GM08714 (cell line): ENCODE results near the gene NUDT1.

ENCODE experiments used
- H3K4me3 ChIP-seq: fragments of 200-500 bp; sonication (Bioruptor generic); 2 replicates; pipeline ENCODE4 v1.5.1; 2014; ENCODE audit warnings: mild to moderate bottlenecking, low read length, inconsistent platforms
- ZNF274 ChIP-seq: IDR thresholded peaks from 2 replicates; pipeline ENCODE4 v1.6.1; 2012; ENCODE audit warnings: mild to moderate bottlenecking, low read depth, low read length

NUDT1 gene

DNA sequence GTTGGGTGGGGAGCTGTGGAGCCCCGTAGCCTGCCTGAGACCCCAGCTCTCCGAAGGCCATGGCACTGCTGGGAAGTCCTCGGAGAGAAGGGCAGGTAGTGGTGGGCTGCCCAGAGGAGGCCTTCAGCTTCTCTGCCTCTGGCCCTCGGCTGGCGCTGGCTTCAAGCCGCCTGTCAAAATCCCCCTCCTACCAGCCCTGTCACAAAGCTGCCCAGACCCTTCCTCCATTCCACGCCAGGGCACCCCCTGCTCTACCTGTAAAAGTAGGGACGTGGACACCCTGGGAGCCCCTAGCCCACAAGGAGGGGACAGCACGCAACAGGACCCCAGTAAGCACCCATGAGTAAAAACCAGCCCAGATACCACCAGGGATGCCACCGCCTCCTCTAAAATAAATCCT, 40.9 kb upstream of the NUDT1 start:
- no peak overlapping the region for H3K4me3 ChIP-seq
- TF ChIP-seq ZNF274, result no peak

DNA sequence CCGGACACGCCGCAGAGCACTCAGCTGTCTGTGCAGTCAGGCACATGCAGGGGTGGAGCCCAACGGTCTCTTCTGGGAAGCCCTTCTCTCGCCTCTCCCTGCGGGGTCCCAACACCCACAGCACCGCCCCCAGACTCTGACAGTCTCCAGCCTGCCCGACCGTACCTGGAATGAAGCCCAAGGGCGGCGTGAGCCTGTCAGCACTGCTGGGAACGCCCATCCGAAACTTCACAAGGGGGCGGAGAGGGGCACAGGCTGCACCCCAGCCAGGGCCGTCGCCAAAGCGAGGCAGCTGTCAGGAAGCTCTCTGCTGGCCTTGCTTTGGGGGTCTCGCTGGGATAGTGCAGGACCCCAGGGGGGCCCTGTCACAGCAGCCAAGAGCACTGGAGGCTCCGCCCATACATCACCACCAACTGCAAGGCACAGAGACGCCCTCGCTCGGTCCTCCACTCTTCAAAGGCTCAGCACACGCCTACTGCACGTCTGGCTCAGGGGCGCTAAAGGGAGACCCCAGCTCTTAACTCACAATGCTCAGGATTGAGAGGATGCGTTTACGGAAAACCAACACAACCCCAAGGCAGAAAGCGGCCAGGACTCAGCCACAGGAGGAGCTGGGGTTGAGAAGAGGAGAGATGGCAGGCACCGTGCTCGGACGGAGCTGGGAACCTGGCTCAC, 40.2 kb upstream of the NUDT1 start:
- no peak for TF ChIP-seq ZNF274
- H3K4me3 ChIP-seq, result no peak overlapping the region

DNA sequence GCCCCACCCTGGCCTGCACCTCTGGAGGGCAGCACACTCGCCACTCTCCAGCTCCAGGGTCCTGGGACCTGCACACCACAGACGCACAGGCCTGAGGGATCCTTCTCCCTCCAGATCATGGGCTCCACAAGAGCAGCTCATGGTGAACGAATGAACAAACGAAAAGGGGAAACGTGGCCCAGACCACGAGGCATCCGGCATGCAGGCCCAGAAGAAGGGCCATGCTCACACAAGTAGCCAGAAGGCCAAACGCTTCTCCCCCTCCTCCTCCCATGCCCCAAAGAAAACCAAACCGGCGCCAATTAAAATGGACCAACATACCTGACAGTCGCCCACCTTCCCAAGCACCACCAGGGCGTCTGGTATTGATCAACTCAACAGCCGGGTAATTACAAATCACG, 39.7 kb upstream of the NUDT1 start:
- no peak overlapping the region for H3K4me3 ChIP-seq
- TF ChIP-seq ZNF274, result no peak

DNA sequence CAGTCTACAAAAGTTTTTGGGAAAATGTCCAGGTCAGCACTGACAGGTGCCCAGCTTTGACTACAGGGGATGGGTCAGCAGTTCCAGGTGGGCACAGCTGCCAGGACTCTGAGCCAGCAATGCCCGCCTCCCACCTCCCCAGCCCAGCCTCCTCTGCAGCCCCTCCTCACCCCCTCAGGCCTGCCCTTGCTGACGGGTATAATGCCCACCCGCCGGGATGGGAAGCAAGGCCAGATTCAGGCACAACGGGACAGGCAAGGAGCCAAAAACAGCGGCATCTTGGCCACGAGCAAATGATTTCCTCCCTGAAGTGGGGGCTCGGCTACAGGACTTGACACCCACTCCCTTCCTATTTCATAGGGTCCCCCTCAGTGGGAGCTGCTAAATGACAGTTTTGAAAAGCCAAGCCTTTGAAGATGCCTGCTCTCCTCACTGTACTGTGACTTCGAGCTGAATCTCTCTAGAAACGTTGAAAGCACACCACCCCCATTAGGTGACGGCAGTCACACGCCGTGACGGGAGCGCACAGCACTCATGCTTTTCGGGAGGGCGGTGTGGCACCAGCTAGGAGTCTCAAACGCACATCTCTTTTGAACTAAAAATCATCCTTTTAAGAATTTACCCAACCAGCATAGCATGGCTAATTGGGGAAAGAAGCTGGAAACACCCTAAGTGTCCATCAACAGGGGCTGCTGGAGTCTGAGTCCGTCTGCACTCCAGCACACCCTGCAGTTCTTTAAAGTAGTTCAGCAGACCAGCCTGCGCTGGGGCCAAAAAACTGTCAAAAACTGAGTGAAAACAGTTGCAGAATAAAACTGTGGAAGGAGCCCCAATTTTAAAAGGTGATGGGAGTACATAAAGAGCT, 38.9 kb upstream of the NUDT1 start:
- H3K4me3 ChIP-seq, result no peak overlapping the region
- TF ChIP-seq ZNF274, result no peak

DNA sequence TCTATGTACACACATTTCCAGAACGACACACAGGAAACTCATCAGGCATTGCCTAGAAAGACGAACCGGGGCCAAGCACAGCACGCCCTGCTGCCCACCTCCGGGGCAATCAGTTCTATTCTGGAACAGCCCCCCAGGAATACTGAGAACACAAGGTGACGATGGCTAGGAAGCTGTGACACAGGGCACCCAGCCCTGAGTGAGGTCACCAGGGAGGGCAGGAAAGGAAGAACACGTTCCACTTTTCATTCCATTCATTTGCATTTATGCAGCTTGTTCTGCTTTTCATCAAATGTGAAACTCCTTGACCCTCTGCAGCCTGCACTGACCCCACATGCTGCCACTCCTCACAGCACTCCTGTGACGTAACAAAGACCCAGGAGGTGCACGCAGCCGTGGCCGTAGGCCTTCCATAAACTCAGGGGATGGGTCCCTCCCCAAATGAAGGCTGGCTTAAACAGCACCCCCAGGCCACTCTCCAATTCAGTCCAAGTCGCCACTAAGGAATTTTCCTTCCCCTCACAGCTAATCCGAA, 38.2 kb upstream of the NUDT1 start:
- no peak overlapping the region for H3K4me3 ChIP-seq
- no peak for TF ChIP-seq ZNF274

DNA sequence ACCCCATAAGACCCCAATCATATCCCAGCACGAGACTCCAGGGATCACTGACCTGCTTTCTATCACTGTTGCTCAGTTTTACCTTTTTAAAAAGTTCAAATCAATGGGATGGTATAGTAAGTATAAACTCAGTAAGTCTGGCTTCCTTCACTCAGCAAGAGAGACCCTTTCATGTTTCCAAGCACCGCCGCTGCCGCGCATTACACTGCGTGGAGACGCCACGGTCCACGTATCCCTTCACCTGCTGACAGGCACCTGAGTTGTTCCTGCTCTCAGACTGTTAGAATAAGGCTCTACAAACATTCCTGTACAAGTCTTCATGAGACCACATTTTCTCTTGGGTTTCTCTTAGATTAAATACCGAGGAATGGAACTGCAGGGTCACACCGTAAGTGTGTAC, 37.6 kb upstream of the NUDT1 start:
- no peak for TF ChIP-seq ZNF274
- H3K4me3 ChIP-seq, result no peak overlapping the region

DNA sequence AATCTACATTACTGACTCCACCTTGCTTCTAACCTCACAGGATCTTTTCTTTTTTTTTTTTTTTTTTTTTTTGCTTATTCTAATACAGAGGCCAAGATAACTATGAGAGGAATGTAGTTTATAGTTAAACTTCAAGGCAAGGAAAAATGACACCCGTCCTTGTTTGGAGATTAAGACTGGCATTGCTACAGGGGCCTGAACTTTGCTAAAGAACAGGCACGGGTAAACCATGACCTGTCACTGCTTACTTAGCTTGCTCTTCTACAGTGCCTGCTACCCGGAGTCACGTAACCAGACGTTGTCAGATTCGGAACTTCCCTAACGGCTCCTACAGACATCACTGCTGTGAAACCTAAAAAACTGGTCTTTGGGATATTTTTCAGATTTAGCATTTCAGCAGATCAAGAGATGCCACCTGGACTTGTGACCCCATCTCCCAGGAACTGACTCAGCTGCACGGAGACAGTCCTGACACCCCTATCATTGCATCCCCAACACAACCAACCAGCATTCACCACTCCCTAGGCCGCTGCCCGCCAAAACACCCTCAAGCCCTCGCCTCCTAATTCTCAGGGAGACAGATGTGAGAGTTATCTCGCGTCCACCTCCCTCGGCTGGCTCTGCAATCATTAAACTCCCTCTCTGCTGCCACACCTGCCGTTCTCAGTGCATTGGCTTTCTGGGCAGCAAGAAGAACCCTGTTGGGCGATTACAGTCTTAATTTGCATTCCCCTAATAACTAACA, 36.8 kb upstream of the NUDT1 start:
- TF ChIP-seq ZNF274, result no peak

DNA sequence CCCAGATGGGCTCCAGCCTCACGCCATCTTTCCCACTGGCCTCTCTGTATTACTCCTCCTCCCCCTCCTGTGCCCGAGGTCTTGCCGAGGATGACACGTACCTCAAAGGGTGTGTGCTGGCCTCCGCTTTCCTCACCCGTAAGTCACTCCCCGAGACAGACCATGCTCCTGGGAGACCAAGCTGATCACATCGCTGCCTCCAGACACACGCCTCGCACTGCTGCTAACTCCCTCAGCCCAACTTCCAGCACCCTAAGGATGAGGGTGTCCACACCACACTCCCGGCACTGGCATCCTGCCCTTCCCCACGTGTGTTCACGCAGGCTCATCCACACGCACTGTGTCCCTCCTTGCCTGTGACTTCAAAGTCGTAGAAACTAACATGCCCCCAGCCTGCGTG, 33.3 kb upstream of the NUDT1 start:
- TF ChIP-seq ZNF274, result no peak
- H3K4me3 ChIP-seq, result no peak overlapping the region

More for the DNA sequence above, 36.8 kb upstream of the NUDT1 start:
- no peak overlapping the region for H3K4me3 ChIP-seq

DNA sequence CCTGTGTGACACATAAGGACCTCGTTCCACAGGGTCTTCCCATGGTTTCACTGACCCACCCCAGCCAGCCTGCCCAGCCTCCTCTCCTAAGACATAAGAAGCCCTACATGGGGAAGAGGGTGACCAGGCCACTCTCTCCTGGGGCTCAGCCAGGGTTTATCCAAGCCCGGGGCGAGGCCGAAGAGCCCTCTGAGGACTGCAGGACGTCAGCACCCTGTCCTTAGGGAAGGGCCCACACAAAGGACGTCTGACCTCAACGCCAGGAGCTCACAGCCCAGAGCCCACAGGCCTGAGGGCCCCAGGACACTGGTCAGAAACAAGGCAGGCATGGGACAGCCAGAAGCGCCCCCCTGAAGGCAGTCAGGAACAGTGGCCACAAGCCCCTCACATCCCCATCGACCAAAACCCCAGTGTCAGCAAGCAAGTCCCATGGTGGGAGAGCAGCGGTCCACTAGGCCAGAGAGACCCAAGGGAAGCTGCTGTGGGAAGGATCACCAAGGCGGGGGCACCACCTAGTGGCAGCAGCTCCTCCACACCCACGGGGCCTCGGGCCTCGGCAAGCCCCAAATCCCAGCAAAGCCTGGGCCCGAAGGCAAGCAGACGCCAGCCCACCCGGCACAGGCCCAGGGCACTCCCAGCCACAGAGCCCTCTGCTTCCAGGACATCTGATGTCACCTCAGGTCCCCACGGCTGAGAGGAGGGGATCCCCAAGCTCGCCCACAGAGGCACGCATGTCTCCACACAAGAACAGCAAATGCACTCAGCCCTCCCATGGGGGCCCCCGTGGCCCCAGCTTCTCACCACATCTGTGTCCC, 32.7 kb upstream of the NUDT1 start:
- no peak overlapping the region for H3K4me3 ChIP-seq
- TF ChIP-seq ZNF274, result no peak

DNA sequence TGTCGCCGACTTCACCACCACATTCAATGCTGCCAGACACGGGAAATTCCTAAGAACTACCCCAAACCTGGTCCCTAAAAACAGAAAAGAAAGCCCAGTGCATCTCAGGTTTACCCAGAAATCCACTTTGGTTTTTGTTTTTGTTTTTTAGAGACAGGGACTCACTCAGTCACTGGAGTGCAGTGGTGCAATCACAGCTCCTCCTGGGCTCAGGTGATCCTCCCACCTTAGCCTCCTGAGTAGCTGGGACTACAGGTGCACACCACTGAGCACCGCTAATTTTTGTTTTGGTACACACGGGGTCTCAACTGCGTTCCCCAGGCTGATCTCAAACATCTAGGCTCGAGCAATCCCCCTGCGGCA, 32.1 kb upstream of the NUDT1 start:
- H3K4me3 ChIP-seq, result no peak overlapping the region
- no peak for TF ChIP-seq ZNF274

DNA sequence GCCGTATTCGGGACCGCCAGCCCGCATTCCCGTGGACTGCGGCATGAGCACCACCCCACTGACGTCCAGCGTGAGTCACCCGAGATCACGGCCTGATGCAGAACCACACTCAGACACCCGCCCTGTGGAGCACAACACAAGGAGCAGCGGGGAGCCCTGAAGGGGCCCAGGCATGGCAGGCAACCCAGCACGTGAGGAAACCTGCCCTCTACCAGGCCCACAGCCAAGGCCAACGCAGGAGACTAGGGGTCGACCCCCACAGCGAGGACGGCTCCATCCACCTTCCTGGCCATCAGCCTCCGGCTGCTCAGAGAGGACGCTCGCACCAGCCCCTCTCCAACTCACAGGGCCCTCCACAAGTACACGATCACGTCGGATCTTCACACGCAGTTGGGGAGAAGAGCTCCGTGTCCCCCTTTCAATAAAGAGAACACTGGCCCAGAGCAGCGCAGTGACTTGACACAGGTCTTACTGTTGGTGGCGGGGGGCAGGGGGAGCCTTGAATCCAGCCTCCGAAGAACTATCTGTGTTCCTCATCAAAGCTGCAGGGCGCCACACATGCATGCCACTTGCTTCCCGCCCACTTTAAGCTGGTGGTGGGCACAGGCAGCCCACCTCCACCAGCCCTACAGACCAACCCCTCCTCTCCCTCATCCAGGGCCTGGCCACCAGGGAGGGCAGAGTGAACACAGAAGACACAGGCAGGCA, 31.3 kb upstream of the NUDT1 start:
- no peak for TF ChIP-seq ZNF274
- no peak overlapping the region for H3K4me3 ChIP-seq

DNA sequence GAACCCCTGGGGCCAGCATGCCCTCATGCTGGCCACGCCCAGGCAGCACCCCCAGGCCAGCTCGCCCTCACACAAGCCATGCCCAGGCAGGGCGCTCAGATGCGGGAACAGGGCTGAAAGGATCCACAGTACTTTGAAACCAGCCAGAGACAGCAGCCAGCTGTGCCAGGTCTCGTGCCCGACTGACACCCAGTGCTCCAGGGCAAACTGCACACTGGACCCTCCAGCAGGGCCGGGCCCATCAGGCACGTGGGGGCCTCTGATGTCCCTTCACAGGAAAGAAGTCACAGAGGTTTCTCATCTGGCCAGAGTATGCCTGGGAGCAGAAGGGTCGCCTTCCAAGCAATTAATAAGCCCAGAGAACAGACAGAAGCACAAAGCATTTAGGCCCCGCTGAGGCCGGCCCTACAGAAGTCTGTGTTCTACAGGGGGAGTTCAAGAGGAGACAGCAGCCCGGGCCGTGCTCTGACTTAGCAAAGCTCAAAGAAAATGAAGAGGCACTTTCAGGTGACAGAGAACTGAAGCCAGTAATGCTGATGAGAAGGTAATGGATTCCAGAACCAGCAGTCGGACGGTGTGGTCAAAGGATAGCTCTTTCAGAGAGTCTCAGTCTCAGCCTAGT, 30.7 kb upstream of the NUDT1 start:
- TF ChIP-seq ZNF274, result no peak

DNA sequence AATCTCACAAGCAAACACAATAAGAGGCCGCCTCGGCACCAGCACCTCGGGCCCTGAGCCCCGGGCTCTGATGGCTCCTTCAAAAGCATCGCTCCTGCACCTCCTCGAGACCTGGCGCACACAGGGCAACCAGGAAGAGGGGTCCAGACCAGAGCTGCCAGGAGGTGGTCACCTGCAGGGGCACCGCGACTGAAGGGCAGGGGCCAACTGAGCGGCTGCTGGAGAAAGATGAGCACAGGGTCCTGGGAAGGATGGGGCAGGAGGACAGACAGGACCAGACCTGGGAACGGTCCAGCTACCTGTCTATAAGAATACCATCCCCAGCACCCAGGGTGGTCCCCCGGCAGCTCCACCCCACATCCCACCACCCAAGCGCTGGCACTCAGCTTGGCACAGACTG, 30.1 kb upstream of the NUDT1 start:
- H3K4me3 ChIP-seq, result no peak overlapping the region
- TF ChIP-seq ZNF274, result no peak

More for the DNA sequence above, 30.7 kb upstream of the NUDT1 start:
- no peak overlapping the region for H3K4me3 ChIP-seq
